HL-60 (cell line): Measurements from ENCODE around the gene HNF4A.

Experiments used
- DNase-seq, 2 experiments: peaks; one replicate each; pipeline ENCODE4 v3.0.0-alpha.2; 2010 to 2020; ENCODE audit warnings: low read depth in 1 of 2, low spot score in 1 of 2
- H3K27ac ChIP-seq: fragments of 250-450 bp; sonication (Bioruptor Pico); replicated peaks from 2 replicates; pipeline ENCODE4 v1.5.1; 2020; ENCODE audit warnings: mild to moderate bottlenecking, moderate library complexity
- H3K27me3 ChIP-seq: fragments of 250-450 bp; sonication (Bioruptor Pico); 2 replicates; pipeline ENCODE4 v1.5.1; 2021; ENCODE audit warnings: mild to moderate bottlenecking, moderate library complexity; ENCODE audit not compliant: insufficient read depth, poor library complexity, severe bottlenecking
- H3K4me3 ChIP-seq: replicated peaks from 2 replicates; pipeline ENCODE4 v1.5.1; 2011; ENCODE audit warnings: mild to moderate bottlenecking, control low read depth, low read length; ENCODE audit not compliant: insufficient read depth
- CTCF ChIP-seq: IDR thresholded peaks from one replicate; pipeline ENCODE4 v1.5.1; 2011; ENCODE audit warnings: low read length, control low read depth, inconsistent platforms; ENCODE audit not compliant: insufficient read depth
- GABPA ChIP-seq: IDR thresholded peaks from 2 replicates; pipeline ENCODE4 v1.6.1; 2012; ENCODE audit warnings: low read depth
- POLR2AphosphoS5 ChIP-seq: IDR thresholded peaks from 2 replicates; pipeline ENCODE4 v1.6.1; 2012; ENCODE audit warnings: low read depth
- SPI1 ChIP-seq: IDR thresholded peaks from 2 replicates; pipeline ENCODE4 v1.6.1; 2012; ENCODE audit warnings: low read depth, mild to moderate bottlenecking, borderline replicate concordance
- TF ChIP-seq, protein P1 (sequence below): IDR thresholded peaks from 2 replicates; pipeline ENCODE4 v1.6.1; 2012; ENCODE audit warnings: low read depth; ENCODE audit not compliant: insufficient replicate concordance

The HNF4A gene

GRCh38 chr20:44398335-44398734 is 42.8 kb downstream of the HNF4A start:
- H3K4me3 ChIP-seq = no peak overlapping the region
- H3K27me3 ChIP-seq = no peaks in the 10 kb centered on the region
- H3K27ac ChIP-seq = no peak overlapping the region
- no peak for DNase-seq
- TF ChIP-seq POLR2AphosphoS5 (no peak), CTCF (no peak), GABPA (no peak), SPI1 (no peak)
- TF ChIP-seq, protein P1, sequence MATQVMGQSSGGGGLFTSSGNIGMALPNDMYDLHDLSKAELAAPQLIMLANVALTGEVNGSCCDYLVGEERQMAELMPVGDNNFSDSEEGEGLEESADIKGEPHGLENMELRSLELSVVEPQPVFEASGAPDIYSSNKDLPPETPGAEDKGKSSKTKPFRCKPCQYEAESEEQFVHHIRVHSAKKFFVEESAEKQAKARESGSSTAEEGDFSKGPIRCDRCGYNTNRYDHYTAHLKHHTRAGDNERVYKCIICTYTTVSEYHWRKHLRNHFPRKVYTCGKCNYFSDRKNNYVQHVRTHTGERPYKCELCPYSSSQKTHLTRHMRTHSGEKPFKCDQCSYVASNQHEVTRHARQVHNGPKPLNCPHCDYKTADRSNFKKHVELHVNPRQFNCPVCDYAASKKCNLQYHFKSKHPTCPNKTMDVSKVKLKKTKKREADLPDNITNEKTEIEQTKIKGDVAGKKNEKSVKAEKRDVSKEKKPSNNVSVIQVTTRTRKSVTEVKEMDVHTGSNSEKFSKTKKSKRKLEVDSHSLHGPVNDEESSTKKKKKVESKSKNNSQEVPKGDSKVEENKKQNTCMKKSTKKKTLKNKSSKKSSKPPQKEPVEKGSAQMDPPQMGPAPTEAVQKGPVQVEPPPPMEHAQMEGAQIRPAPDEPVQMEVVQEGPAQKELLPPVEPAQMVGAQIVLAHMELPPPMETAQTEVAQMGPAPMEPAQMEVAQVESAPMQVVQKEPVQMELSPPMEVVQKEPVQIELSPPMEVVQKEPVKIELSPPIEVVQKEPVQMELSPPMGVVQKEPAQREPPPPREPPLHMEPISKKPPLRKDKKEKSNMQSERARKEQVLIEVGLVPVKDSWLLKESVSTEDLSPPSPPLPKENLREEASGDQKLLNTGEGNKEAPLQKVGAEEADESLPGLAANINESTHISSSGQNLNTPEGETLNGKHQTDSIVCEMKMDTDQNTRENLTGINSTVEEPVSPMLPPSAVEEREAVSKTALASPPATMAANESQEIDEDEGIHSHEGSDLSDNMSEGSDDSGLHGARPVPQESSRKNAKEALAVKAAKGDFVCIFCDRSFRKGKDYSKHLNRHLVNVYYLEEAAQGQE = no peak

DNA sequence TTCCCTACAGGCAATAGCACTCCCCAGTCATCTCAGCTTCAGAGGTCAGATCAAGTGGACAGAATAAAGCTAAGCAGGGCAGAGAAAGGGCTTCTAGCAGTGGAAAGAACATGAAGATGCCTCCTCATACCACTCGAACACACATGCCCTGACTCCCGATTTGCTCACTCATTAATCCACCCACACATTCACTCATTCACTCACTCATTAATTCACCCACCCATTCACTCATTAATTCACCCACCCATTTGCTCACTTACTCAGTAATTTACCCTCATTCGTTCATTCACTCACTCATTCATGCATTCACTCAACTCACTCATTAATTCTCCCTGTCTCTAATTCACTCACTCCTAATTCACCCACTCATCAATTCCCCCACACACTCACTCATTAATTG is 43.9 kb downstream of the HNF4A start:
- H3K4me3 ChIP-seq = no peak overlapping the region
- TF ChIP-seq, protein P1 = no peak
- TF ChIP-seq POLR2AphosphoS5 (no peak), CTCF (no peak), SPI1 (no peak), GABPA (no peak)
- H3K27ac ChIP-seq = no peak overlapping the region
- no peak for DNase-seq
- H3K27me3 ChIP-seq = no peaks in the 10 kb centered on the region

DNA sequence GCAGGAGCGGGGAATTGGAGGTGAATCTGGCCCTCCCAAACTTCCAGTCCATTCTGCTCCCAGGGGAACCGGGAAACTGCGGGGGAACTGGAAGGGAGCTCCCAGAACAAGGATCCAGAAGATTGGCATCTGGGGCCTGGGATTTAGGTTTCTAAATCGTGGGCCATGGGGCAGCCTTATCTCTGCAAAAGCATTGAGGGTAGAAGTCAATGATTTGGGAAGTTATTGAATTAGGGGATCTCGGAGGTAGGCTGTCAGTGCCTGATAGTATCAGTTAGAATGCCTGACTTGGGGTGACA is 45.1 kb downstream of the HNF4A start:
- Histone ChIP-seq H3K4me3 (no peak overlapping the region), H3K27me3 (no peaks in the 10 kb centered on the region), H3K27ac (no peak overlapping the region)
- no peak for DNase-seq
- no peak for TF ChIP-seq SPI1

GRCh38 chr20:44400970-44401769 is 45.7 kb downstream of the HNF4A start:
- no peak overlapping the region for H3K4me3 ChIP-seq
- TF ChIP-seq SPI1 (no peak), CTCF (no peak), GABPA (no peak), POLR2AphosphoS5 (no peak)
- TF ChIP-seq, protein P1 = no peak
- no peaks in the 10 kb centered on the region for H3K27me3 ChIP-seq
- no peak for DNase-seq
- H3K27ac ChIP-seq = no peak overlapping the region
